Rectal smooth muscle tissue (tissue), 1 donor: ENCODE results near the gene C16orf89.
"Not testable (repeated sequence)": the region's sequence is repeated elsewhere in the genome, so short reads cannot be mapped to it uniquely, and the experiment has no call there.

Experiments
- H3K27ac ChIP-seq: one replicate; pipeline ENCODE4 v1.7.0; 2013; ENCODE audit warnings: low read depth, low read length, inconsistent platforms
- H3K27me3 ChIP-seq: one replicate; pipeline ENCODE4 v1.7.0; 2013; ENCODE audit warnings: low read length; ENCODE audit not compliant: control insufficient read depth, insufficient read depth
- H3K36me3 ChIP-seq: one replicate; pipeline ENCODE4 v1.7.0; 2013; ENCODE audit warnings: low read length; ENCODE audit not compliant: control insufficient read depth, insufficient read depth
- H3K4me1 ChIP-seq: one replicate; pipeline ENCODE4 v1.7.0; 2013; ENCODE audit warnings: low read length; ENCODE audit not compliant: control insufficient read depth, insufficient read depth
- H3K4me3 ChIP-seq: one replicate; pipeline ENCODE4 v1.7.0; 2013; ENCODE audit warnings: low read length
- H3K9ac ChIP-seq: one replicate; pipeline ENCODE4 v1.7.0; 2013; ENCODE audit warnings: low read length

The C16orf89 gene

DNA sequence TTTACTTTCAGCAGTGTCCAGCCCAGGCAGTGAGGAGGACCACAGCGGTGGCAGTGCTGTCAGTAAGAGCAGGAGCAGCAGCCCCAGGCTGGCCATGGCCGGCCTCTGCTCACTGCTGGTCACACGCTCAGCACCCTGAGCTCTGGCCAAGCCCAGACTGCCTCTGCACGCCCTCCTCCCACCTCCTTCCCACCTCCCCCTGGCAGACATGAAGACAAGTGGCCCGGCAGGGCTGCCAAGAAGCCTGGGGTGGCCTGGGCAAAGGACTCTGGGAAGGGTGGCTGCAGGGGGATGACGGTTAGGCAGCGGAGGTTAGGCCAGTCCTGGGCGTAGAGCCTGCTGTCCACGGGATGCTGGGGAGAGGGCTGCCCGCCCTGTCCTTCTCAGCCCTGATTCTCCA lies at the start of gene C16orf89:
C16orf89 (minus strand) TSS at position 144 of the 400 bp plus-strand sequence; CDS start at position 96, 48 bp downstream.
- Histone ChIP-seq H3K4me3 (peak within 1 kb of the TSS; percentile 17), H3K9ac (no peak within 1 kb of the TSS), H3K36me3 (no peaks in the 10 kb centered on the region), H3K4me1 (no peaks in the 10 kb centered on the region), H3K27ac (no peak within 1 kb of the TSS), H3K27me3 (peaks cover 2% of the 10 kb centered on the region)

DNA sequence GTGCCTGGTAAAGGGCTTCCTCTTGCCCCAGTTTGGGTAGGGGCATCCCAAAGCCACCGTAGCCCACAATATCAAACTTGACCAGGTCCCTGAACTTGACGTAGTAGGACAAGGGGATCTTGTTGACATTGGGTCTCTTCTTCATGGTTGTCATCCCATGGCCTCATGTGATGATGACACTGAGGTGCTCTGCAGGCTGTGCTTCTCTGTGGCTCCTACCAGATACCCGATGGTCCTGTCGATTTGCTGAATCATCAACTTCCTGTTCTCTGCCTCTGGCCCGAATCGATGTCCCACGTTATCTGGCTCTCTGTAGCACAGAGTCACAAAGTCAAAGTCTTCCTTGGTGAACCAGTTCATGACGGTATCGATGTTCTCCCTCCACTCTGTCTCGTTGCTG lies 45.2 kb upstream of the C16orf89 start:
- not testable (repeated sequence) for H3K4me1 ChIP-seq, H3K9ac ChIP-seq, H3K36me3 ChIP-seq, H3K27me3 ChIP-seq, H3K27ac ChIP-seq, H3K4me3 ChIP-seq

DNA sequence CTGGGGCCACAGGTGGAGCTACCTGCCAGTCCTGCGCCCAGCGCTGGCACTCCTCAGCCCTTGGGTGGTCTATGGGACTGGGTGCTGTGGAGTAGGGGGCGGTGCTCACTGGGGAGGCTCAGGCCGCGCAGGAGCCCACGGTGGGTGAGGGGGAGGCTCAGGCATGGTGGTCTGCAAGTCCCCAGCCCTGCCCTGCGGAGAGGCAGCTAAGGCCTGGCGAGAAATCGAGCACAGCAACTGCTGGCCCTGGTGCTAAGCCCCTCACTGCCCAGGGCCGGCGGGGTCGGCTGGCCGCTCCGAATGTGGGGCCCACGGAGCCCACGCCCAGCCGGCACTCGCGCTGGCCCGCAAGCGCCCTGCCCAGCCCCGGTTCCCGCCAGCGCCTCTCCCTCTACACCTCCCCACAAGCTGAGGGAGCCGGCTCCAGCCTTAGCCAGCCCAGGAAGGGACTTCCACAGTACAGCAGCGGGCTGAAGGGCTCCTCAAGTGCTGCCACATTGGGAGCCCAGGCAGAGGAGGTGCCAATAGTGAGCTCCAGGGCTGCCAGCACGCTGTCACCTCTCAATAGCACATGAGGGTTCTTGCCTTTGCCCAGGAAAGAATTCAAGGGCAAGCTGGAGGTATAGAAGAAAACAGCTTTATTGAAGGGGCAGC lies 42.9 kb upstream of the C16orf89 start:
- Histone ChIP-seq H3K27me3 (no peaks in the 10 kb centered on the region), H3K27ac (no peak overlapping the region), H3K9ac (no peak overlapping the region), H3K36me3 (no peaks in the 10 kb centered on the region), H3K4me1 (no peaks in the 10 kb centered on the region), H3K4me3 (no peak overlapping the region)

- not testable (repeated sequence) for H3K27ac ChIP-seq, H3K9ac ChIP-seq, H3K4me3 ChIP-seq, H3K36me3 ChIP-seq, H3K27me3 ChIP-seq, H3K4me1 ChIP-seq
Measured at GRCh38 chr16:5105039-5105438, 39.3 kb upstream of the C16orf89 start.

DNA sequence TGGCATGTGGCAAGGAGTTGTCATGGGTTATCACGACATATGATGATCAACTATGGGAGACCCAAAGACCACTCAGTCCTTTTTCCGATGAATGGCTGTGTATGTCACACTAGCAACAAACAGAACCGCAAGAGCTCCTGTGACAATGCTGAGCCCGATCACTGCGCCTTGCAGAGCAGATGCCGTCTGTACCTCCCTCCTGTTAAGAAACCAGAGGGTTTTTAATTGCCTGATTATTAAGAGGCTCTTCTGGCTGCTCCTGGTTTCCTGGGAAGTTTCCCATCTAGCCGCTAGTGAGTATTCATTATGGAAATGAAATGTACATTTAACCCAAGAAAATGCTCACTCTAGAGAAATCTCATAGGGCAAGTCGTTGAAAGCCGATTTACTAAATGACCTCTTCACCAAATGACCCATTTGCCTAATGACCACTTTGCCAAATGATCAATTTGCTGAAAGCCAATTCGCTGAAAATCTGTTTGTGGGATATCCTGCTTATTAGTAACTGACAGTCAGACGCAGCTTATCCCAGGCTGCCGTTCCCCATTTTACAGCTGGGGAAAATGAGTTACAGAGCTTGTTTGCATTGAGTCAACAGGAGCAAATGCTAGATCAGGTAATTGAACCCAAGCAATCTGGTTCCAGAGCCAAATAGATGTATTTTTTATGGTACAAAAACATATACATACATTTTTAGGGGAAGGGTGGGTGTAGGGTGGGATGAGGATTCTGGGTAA lies 37.7 kb upstream of the C16orf89 start:
- not testable (repeated sequence) for H3K4me1 ChIP-seq, H3K27ac ChIP-seq, H3K4me3 ChIP-seq, H3K9ac ChIP-seq, H3K27me3 ChIP-seq, H3K36me3 ChIP-seq

DNA sequence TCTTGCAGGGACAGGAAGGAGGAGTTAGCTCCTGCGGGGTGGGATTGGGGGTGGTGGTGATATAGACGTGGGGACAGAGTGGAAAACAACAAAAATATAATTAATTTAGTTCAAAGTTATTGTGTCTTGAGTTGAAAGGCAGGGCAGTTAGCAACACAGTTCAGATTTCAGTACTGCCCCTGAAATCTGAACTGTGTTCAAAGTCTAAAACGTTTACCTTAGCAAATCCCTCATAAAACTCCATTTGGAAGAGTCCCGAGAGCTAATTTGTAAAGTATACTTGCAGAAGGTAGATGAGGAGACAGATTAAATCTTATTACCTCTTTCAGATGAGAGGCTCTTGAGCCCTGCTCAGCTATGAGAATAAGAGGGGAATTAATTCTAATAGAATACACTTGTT lies 33.4 kb upstream of the C16orf89 start:
- not testable (repeated sequence) for H3K4me1 ChIP-seq, H3K27ac ChIP-seq, H3K27me3 ChIP-seq, H3K9ac ChIP-seq, H3K36me3 ChIP-seq, H3K4me3 ChIP-seq

GRCh38 chr16:5098221-5099159 lies 32.7 kb upstream of the C16orf89 start:
- Histone ChIP-seq H3K4me3 (peak overlapping the region; percentile 71), H3K27ac (peak overlapping the region; percentile 83)
- not testable (repeated sequence) for H3K36me3 ChIP-seq, H3K27me3 ChIP-seq, H3K9ac ChIP-seq, H3K4me1 ChIP-seq

DNA sequence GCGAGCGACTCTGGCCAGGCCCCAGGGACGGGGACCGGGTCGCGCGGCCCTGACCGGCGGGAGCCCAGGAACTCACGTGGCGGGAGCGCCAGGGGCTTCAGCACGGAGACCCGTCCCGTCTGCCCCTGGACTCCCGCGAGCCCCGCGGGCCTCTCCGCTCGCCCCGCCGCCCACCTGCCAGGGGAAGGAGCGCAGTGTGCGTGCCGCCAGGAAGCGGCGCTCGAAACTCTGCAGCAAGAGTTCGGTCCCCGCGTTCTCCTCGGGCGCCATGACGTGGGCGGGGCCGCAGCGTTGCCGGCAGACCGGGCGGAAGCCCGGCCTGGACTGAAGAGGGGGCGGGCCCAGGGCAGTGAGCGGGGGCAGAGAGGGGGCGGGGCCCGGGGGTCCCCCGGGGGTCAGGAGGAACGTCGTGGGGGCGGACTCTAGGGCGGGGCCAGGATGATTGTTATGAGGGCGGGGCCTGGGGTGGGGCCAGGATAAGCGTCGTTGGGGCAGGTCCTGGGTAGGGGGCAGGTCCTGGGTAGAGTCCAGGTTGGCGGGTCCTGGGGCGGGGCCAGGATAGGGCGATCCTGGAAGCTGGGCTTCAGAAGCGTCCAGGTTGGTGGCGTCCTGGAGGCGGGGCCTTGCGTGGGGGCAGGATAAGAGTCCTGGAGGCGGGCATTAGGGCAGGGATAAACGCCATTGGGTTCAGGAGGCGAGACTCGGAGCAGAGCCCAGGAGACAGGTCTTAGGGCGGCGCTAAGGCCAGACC lies 31.9 kb upstream of the C16orf89 start, which contains the start of gene EEF2KMT:
EEF2KMT (minus strand) TSS at position 326 of the 751 bp plus-strand sequence; CDS start at position 270, 56 bp downstream.
- not testable (repeated sequence) for H3K27me3 ChIP-seq, H3K36me3 ChIP-seq, H3K4me1 ChIP-seq, H3K9ac ChIP-seq
- peak within 1 kb of the TSS; percentile 83 for H3K27ac ChIP-seq
- peak within 1 kb of the TSS; percentile 71 for H3K4me3 ChIP-seq

- H3K27ac ChIP-seq = peak overlapping the region; percentile 52
- H3K9ac ChIP-seq = not testable (repeated sequence)
Measured at GRCh38 chr16:5097061-5097469, 31.3 kb upstream of the C16orf89 start.

DNA sequence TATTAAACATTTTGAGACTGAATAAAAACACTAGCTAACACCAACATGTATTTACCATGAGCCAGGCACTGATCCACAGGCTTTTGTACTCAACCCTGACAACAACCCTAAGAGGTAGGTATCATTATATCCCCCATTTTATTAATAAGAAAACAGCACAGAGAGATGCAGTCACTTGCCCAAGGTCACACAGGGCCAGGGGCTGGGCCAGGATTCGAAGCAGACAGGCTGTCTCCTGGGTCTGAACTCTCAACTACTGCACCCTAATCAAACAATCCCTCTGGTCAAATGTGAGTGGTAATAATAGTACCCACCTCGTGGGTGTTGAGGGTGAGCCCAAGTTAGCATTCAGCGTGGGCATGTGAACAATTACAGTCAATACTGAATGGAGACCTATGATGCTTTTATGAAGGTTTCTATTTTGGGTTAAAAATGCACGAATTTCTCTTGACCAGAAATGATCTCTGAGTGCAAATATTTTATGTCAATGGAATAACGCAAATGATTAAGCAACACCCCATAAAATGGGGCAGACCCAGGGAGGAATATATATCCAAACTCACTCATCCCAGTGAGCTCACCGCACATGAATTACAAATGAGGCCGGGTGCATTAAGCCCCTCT lies 30.8 kb upstream of the C16orf89 start:
- not testable (repeated sequence) for H3K9ac ChIP-seq

More at GRCh38 chr16:5097061-5097469, 31.3 kb upstream of the C16orf89 start:
- peak overlapping the region; percentile 50 for H3K4me3 ChIP-seq
- H3K27me3 ChIP-seq, H3K4me1 ChIP-seq, H3K36me3 ChIP-seq: not testable (repeated sequence)

DNA sequence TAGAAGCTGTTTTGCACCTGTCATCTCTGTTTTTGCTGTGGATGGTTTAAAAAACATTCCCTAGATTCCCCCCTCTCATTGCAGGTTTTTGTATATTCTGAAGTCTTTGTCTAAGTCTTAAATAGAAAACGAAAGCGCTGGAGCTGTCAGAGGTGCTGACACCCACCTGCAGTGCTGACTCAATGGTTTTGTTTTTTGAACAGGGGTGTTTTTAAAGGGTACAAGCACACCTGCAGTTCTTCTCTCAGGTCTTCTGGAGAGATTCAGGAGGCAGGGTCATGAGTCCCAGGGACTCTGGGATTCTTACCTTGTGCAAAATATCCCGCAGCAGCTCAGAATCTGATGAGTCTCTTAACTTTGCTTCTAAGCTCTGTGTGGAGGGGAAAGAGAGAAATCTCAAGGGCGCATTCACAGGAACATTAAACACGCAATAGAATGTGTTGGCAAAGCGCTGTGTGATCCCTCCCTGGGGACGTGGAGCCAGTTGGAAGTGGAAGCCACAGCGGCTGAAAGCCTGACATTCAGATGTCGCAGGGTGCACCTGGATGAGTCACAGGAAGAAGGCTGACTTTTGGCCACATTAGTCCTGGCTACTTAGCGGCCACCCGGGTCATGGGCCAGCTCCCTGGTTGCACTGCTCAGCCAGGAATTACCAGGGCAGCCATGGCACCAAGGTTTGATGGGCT lies 29.5 kb upstream of the C16orf89 start:
- H3K27ac ChIP-seq, H3K27me3 ChIP-seq, H3K4me1 ChIP-seq, H3K36me3 ChIP-seq, H3K9ac ChIP-seq, H3K4me3 ChIP-seq: not testable (repeated sequence)

More for the DNA sequence above, 30.8 kb upstream of the C16orf89 start:
- H3K27me3 ChIP-seq, H3K36me3 ChIP-seq, H3K4me1 ChIP-seq, H3K27ac ChIP-seq: not testable (repeated sequence)
- H3K4me3 ChIP-seq = peak overlapping the region; percentile 50
